DND-41 (cell line): ENCODE results near the gene FRMPD4.

Source experiments
- EZH2 ChIP-seq: IDR thresholded peaks from 3 replicates; pipeline ENCODE4 v1.6.1; 2012; ENCODE audit warnings: borderline replicate concordance, low read depth, mild to moderate bottlenecking, moderate library complexity, low read length, inconsistent platforms; ENCODE audit not compliant: severe bottlenecking
- TF ChIP-seq, protein P1 (sequence below): IDR thresholded peaks from 2 replicates; pipeline ENCODE4 v1.5.1; 2012; ENCODE audit warnings: borderline replicate concordance, low read length, moderate library complexity, mild to moderate bottlenecking; ENCODE audit not compliant: poor library complexity, severe bottlenecking; ENCODE audit errors: extremely low read depth

GRCh38 chrX:12548341-12548740 lies 410.1 kb downstream of the FRMPD4 start:
- TF ChIP-seq, protein P1, sequence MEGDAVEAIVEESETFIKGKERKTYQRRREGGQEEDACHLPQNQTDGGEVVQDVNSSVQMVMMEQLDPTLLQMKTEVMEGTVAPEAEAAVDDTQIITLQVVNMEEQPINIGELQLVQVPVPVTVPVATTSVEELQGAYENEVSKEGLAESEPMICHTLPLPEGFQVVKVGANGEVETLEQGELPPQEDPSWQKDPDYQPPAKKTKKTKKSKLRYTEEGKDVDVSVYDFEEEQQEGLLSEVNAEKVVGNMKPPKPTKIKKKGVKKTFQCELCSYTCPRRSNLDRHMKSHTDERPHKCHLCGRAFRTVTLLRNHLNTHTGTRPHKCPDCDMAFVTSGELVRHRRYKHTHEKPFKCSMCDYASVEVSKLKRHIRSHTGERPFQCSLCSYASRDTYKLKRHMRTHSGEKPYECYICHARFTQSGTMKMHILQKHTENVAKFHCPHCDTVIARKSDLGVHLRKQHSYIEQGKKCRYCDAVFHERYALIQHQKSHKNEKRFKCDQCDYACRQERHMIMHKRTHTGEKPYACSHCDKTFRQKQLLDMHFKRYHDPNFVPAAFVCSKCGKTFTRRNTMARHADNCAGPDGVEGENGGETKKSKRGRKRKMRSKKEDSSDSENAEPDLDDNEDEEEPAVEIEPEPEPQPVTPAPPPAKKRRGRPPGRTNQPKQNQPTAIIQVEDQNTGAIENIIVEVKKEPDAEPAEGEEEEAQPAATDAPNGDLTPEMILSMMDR, result no peak
- TF ChIP-seq EZH2, result no peak
